Right forelimb (tissue), 1 donor: ENCODE measurements around the gene INPP5A.
A peak's percentile ranks its signal among the peaks of the same experiment; 100 is the strongest.
"Not testable (repeated sequence)": the region's sequence is repeated elsewhere in the genome, so short reads cannot be mapped to it uniquely, and the experiment has no call there.

Experiments
- DNase-seq: peaks from one replicate; pipeline ENCODE4 v3.0.0-alpha.2; 2018

Gene INPP5A

DNA sequence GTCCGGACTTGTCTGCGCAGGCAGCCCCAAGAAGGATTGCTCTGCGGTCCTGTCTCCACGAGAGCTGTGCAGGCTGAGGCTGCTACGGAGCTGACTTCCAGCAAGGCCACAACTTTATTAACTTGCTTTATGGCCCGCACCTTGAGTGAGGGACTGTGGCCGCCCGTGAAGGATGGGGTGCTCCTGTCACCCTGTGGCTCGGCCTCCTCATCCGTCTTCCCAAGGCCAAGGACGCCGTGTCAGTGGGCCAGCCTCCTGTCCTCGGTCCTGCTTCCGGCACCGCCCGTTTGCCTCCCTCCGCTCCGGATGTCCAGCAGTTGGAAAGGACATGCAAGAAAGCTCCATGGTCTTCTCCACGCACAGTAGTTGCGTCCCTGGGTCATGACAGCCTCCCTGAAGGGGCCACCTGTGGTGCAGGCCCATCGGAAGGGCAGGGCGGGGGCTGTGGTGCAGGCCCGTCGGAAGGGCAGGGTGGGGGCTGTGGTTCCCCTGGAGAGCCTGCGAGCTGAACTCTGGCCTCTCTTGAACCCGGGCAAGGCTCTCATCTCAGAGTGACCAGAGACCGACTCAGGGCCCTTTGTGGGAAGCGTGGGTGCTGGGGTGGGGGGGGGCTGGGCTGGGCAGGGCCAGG is 161.3 kb downstream of the INPP5A start:
- peak; percentile 38 for DNase-seq

DNA sequence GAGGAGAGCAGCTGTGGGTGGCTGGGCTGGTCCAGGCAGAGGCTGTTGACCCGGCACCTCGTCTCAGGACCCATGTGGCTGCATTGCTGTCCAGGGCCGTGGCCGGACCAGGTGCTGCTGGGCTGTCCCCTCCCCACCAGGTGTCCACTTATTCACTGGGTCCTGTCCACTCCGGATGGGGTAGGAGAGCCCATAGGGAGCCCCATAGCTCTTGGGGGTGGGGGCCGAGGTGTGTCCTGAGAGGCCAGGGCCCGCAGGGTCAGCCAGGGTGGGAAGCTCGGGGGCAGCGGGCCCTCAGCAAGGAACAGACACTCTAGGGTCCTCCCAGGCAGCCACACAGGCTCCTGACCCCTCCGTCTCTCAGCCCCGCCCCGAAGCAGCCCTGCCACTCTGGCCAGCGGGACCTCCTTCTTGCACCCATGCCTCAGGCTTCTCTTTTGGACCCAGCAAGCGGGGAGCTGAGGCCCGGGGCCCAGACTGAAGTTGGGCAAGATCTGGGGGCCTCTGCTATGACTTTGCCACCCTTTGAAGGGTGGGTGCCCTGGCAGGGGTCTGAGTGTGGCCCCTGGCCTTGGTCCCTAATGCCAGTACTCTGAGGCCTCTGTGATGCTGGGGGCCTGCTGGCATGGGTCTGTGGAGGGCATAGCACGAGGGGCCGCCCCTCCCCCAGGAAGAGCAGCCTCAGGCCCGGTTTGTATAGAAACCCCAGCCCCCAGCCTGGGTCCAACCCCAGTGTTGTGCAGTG is 162.0 kb downstream of the INPP5A start:
- DNase-seq, result peak; percentile 35

GRCh38 chr10:132700156-132701098 is 162.8 kb downstream of the INPP5A start:
- peak; percentile 50 for DNase-seq

DNA sequence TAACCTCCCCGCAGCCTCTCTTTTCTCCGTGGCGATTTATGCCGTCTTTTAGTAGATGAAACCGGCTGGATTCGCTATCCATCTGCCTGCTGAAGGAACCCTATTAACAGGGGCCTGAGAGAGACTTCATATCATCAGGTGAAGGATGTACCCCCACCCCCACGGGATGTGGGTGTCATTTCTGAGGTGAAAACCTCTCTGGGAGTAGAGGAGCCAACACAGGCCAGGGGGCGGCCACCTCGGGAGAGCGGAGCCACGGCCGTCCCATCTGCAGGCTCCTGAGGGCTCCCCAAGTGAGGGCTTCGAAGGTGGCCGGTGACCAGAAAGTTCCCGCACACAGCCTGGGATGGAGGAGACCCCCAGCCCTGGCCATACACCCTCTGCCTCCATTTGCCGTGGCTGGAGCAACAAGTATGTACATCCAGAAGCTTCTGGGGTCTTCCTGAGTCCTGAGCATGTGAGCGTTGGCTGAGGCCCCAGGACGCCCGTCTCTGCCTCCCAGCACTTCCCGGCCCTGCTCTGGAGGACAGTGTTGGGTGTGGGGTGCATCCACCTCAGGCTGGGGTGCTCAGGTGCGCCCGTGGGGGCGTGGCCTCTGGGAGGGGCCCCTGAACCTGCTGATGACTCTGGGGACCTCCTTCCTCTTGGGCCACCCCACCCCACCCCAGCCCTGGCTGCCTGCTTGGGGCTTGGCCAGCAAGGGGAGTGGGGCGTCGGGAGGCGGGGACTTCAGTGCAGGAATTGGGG is 163.7 kb downstream of the INPP5A start:
- peak; percentile 35 for DNase-seq

DNA sequence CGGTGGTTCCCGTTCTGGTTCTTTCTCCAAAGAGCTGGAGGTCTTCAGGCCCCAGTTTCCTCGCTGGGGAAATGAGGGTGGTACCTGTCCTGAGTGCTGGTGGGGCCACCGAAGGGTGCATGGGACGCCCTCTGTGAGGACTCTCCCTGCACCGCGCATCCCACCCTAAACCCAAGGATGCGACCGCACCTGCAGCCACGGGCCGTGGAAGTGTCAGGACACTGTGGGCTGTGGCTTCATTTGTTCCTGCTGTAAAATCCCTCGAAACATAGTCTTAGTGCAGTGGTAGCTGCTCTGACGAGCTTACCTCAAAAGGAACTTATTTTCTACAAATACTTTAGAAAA is 164.2 kb downstream of the INPP5A start:
- DNase-seq, result peak; percentile 25

DNA sequence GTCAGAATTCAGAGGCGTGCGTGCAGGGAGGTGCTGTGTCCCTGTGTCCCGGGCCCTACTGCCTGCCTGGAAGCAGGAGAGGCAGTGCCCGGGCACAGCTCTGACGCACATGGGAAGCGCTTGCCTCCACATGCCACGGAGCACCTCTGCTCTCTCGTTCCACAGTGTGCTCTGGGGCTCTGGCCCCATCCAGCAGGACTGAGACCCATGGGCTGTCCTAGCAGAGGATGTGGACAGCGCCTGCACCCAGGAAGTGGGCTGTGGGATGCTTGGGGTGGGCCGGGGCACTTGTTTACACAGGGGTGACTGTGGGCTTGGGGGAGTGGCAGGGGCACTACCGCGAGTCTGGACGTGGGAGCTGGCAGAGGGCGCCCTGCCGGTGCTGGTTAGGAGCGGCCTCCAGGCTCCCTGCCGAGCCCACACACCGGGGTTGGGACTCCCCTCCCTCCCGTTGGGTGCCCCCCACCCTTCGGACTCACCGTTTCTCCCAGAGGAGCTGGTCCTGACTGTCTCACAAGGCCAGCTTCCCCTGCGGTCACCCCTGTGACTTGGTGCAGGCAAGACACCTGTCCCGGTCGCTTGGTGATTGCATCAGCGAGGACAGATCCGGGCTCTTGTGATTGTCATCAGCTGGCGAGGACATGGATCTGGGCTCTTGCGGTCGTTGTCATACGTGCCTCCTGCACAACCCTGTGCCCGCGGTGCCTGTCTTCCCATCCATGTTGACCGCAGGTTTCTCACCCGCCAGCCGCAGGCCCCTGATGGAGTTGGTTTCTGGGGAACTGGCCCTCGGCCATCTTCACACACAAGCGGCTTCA is 165.2 kb downstream of the INPP5A start:
- peak; percentile 38 for DNase-seq

GRCh38 chr10:132703419-132704007 is 165.9 kb downstream of the INPP5A start:
- DNase-seq, result peak; percentile 38

DNA sequence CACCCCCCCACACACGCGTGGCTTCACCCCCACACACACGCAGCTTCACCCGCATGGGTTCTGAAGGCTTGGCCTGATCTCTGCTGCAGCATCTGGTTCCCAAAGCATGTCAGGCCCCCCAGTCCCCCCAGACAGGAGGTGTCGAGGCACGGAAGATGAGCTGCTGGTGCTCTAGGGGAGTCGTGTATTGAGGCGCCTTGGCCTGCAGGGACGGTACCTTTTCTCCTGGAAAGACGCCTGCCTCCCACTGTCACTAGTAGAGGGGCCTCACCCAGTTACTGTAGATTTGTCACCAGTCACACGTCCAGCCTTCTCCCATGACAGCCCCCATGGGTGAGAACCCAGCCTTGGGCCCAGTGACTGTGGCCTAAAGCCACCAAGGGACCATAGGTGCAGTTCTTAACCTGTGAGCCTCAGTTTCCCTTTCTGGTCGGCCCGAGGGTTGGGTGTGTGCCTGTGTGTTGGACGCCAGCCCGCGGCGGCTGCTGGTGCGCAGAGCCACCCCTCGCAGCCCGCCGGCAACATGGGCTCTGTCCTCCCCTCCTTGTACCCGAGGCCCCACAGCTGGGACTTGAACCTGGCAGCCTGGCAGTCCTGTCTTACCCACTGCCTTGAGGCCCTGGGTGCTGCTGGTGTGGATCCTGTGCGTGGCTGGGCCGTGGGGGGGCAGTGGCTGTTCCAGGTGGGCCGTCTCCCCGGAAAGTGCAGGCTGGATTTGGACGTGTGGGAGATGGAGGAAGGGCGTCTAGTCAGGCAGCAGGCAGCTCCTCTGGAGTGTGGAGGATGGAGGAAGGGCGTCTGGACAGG is 166.6 kb downstream of the INPP5A start:
- peak; percentile 3 for DNase-seq

- DNase-seq, result not testable (repeated sequence)
Observed at GRCh38 chr10:132704815-132705064, 167.2 kb downstream of the INPP5A start.

DNA sequence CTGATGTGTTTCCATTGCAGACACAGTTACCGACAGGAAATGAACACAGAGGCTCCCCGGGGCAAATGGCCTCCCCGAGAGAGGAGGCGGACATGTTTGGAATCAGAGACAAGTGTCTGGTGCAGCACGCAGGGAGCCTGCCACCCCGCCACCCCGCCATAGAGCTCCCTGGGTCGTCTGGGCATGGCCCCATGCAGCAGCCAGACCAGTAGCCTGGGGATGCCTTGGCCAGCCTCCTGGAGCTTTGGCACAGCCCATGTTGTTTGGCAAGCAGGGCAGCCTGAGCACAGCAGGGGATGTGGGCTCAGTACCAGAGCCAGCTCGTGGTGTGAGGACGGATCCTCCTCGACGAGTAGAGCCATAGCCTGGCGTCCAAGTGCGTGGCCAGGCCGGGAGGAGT is 167.6 kb downstream of the INPP5A start:
- DNase-seq, result peak; percentile 18

GRCh38 chr10:132705943-132706342 is 168.4 kb downstream of the INPP5A start:
- DNase-seq, result no peak

GRCh38 chr10:132706701-132707100 is 169.1 kb downstream of the INPP5A start:
- DNase-seq, result no peak

DNA sequence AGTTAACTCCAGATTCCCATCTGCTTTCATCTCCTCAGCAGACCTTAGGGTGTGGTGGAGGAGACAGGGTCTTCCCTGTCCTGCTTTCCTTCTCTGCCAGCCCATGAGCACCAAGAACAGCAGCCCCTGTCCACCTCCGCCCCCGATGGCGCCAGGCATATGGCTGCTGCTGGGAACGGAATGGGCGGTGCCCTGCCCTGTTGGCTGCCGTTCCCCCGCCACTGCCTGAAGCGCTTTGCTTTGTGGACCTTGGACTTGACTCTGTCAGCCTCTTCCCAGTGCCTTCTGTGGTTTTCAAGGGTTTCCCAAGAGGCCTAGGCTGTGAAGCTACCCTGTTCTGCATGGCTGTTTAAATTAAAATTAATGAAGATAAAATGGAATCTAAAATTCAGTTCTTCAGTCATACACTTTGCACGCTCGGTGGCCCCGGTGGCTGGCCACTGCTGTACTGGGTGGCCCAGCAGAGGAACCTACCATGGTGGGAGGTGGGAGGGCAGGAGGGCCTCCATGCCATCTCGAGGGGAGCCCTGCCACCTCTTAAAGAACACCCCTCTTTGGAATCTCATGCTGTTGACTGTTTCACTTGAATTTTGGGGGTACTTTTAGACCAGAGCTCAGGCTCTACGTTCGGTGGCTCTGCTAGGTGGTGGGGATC is 169.7 kb downstream of the INPP5A start:
- peak; percentile 6 for DNase-seq

GRCh38 chr10:132707776-132708171 is 170.2 kb downstream of the INPP5A start:
- peak; percentile 24 for DNase-seq

DNA sequence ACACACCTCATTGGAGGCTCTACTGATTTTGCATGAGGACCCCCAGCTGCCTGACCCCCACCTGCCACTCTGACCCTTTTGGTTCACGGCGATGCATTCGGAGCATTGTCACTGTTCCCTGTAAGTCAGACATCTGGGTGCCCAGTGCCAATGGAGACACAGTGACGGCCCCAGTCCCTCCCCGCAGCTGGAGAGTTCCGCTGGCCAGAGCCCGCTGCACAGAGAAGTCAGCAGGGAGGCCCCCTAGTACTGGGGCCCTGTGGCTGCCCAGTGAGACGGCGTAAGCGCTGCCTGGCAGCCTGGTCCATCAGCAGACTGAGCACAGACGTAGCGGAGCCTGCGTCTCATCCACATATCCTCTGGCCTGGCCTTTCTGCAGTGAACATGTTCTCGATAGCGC is 170.9 kb downstream of the INPP5A start:
- peak; percentile 25 for DNase-seq

DNA sequence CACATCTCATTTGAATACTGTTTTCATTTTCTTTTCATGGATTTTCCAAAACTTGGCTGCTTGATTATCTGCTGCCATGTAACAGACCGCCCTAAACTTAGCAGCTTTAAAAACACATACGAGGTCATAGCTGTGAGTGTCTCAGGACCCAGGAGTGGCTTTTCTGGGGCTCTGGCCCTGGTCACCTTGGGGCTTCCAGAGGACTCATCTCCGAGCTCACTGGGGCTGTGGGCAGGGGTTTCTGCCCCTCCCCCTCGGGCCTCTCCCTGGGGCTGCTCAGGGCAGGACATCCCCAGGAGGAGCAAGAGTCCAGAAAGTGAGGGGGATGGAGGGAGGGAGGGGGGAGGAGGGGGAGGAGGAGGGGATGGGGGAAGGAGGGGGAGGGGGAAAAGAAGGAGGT is 171.3 kb downstream of the INPP5A start:
- DNase-seq, result no peak

GRCh38 chr10:132709471-132709951 is 171.9 kb downstream of the INPP5A start:
- DNase-seq, result peak; percentile 39

DNA sequence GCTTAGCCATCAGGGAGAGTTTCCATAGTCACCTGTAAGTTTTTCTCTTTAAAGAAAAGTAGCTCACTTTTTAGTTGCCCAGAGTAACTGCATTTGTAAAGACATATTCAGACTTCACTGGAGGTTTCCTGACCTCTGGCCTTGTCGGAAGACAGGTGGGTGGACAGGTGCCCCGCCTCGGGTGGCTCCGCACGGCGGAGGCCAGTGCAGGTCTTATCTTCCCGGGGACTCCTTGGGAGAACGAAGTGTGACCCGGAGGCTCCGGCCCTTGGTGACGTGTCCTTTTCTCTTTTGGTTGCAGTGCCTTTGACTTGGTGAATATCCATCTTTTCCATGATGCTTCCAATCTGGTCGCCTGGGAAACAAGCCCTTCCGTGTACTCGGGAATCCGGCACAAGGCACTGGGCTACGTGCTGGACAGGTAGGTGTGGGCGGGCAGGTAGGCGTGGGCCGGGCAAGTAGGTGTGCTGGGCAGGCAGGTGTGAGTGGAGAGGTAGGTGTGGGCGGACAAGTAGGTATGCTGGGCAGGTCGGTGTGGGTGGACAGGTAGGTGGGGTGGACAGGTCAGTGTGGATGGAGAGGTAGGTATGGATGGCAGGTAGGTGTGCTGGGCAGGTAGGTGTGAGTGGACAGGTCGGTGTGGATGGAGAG is 172.6 kb downstream of the INPP5A start:
- DNase-seq, result peak; percentile 41

- DNase-seq, result peak; percentile 35
Observed at GRCh38 chr10:132710746-132711612, 173.4 kb downstream of the INPP5A start.
